A549 (cell line): Measurements from ENCODE around the gene ITIH4. TPM values are rescaled to one million over a fixed set of nuclear protein-coding genes. Genes with fewer than 3 reads are reported as not detected.
A peak's percentile ranks its signal among the peaks of the same experiment; 100 is the strongest.

ENCODE experiments used
- ATAC-seq, 2 experiments: fragments of 200-7000 bp in 1 of 2; fragments of >200 bp in 1 of 2; cut with Nextera tagmentation in 1 of 2; cut with Tn5 transposase in 1 of 2; 3 replicates each; pipeline versions ENCODE4 v1.8.0 to v1.9.1; 2018 to 2020; ENCODE audit warnings: mild to moderate bottlenecking in 1 of 2, moderate library complexity in 1 of 2
- CTCF ChIA-PET: fragments of 300-600 bp; sonication (Branson Sonifier 250); formaldehyde crosslinking; extraction: SDS; loops from one replicate; lab custom pipeline; 2021; ENCODE audit warnings: antibody characterized with exemption, inconsistent platforms; lab: Yijun Ruan, JAX
- POLR2A ChIA-PET: fragments of 350-600 bp; formaldehyde crosslinking; extraction: SDS; loops from one replicate; lab custom pipeline; 2021; ENCODE audit warnings: antibody characterized with exemption, inconsistent platforms; lab: Yijun Ruan, JAX
- DNase-seq, 2 experiments: peaks; one replicate each; pipeline versions ENCODE4 v3.0.0 to v3.0.0-alpha.2; 2011 to 2016; ENCODE audit warnings: low read depth in 1 of 2, low spot score in 1 of 2
- FAIRE-seq: peaks from 2 replicates; lab custom pipeline; 2011; peaks lifted over from hg19 to GRCh38; lab: Jason Lieb, UNC
- H3K27ac ChIP-seq, 2 experiments: fragments of >200 bp; sonication (Bioruptor Twin); formaldehyde crosslinking; 3 replicates each; pipeline ENCODE4 v1.5.1; 2016 to 2017
- H3K4me1 ChIP-seq: fragments of >200 bp; sonication (Bioruptor Twin); formaldehyde crosslinking; 3 replicates; pipeline ENCODE4 v1.6.1; 2016
- H3K4me2 ChIP-seq: fragments of >200 bp; sonication (Bioruptor Twin); formaldehyde crosslinking; 3 replicates; pipeline ENCODE4 v1.6.1; 2016
- H3K4me3 ChIP-seq: fragments of >200 bp; sonication (Bioruptor Twin); formaldehyde crosslinking; 3 replicates; pipeline ENCODE4 v1.5.1; 2016
- H3K9me3 ChIP-seq: fragments of >200 bp; sonication (Bioruptor Twin); formaldehyde crosslinking; 3 replicates; pipeline ENCODE4 v1.6.1; 2016
- BHLHE40 ChIP-seq: IDR thresholded peaks from 2 replicates; pipeline ENCODE4 v1.6.1; 2012; ENCODE audit warnings: low read depth, low read length, inconsistent platforms
- CBX2 ChIP-seq: fragments of 200-600 bp; sonication (generic); IDR thresholded peaks from 2 replicates; pipeline ENCODE4 v1.6.1; 2016; ENCODE audit warnings: low read depth, mild to moderate bottlenecking, borderline replicate concordance
- CHD2 ChIP-seq: fragments of 150-350 bp; IDR thresholded peaks from 2 replicates; pipeline ENCODE4 v1.6.1; 2014; ENCODE audit warnings: low read length; ENCODE audit not compliant: partially characterized antibody
- E2F6 ChIP-seq: IDR thresholded peaks from 2 replicates; pipeline ENCODE4 v1.6.1; 2012; ENCODE audit warnings: low read depth, borderline replicate concordance
- FOSB ChIP-seq: fragments of 250-450 bp; sonication (Bioruptor Pico); IDR thresholded peaks from 2 replicates; pipeline ENCODE4 v1.5.0; 2020; ENCODE audit warnings: mild to moderate bottlenecking, moderate library complexity
- HDAC2 ChIP-seq: fragments of 200-600 bp; sonication (generic); IDR thresholded peaks from 2 replicates; pipeline ENCODE4 v1.6.1; 2016
- HOXA7 ChIP-seq: fragments of 250-450 bp; sonication (Bioruptor Pico); IDR thresholded peaks from 2 replicates; pipeline ENCODE4 v1.5.0; 2020; ENCODE audit warnings: mild to moderate bottlenecking, moderate library complexity
- HOXB5 ChIP-seq: fragments of 250-450 bp; sonication (Bioruptor Pico); IDR thresholded peaks from 2 replicates; pipeline ENCODE4 v1.5.0; 2020; ENCODE audit warnings: mild to moderate bottlenecking, moderate library complexity
- KDM1A ChIP-seq: fragments of 200-600 bp; sonication (generic); IDR thresholded peaks from 2 replicates; pipeline ENCODE4 v1.6.1; 2016; ENCODE audit warnings: low read depth, mild to moderate bottlenecking
- MAX ChIP-seq: IDR thresholded peaks from 2 replicates; pipeline ENCODE4 v1.6.1; 2012
- MAZ ChIP-seq: fragments of 150-350 bp; IDR thresholded peaks from 2 replicates; pipeline ENCODE4 v1.6.1; 2014; ENCODE audit warnings: antibody characterized with exemption, low read depth, low read length, borderline replicate concordance
- MYC ChIP-seq: IDR thresholded peaks from 2 replicates; pipeline ENCODE4 v1.6.1; 2012; ENCODE audit warnings: mild to moderate bottlenecking, inconsistent platforms, low read length, improper control_type of control experiment, borderline replicate concordance
- NFE2L2 ChIP-seq: fragments of 150-350 bp; conservative IDR thresholded peaks from 2 replicates; pipeline ENCODE4 v1.6.1; 2014; ENCODE audit warnings: low read length
- POLR2A ChIP-seq: IDR thresholded peaks from 2 replicates; pipeline ENCODE4 v1.6.1; 2012; ENCODE audit warnings: mild to moderate bottlenecking, low read length
- RARB ChIP-seq: fragments of 250-450 bp; sonication (Bioruptor Pico); IDR thresholded peaks from 2 replicates; pipeline ENCODE4 v1.8.0; 2021; ENCODE audit warnings: mild to moderate bottlenecking, moderate library complexity
- REST ChIP-seq: fragments of 200-600 bp; sonication (generic); IDR thresholded peaks from 2 replicates; pipeline ENCODE4 v1.6.1; 2016; ENCODE audit warnings: antibody characterized with exemption, mild to moderate bottlenecking, moderate library complexity
- SMC3 ChIP-seq: fragments of >200 bp; sonication (Bioruptor Twin); formaldehyde crosslinking; IDR thresholded peaks from 3 replicates; pipeline ENCODE4 v1.6.1; 2018; ENCODE audit warnings: inconsistent platforms
- ZC3H11A ChIP-seq: fragments of 450-650 bp; IDR thresholded peaks from 2 replicates; pipeline ENCODE4 v1.6.1; 2014; ENCODE audit warnings: antibody characterized with exemption, mild to moderate bottlenecking
- ZFP36 ChIP-seq: fragments of 450-650 bp; IDR thresholded peaks from 2 replicates; pipeline ENCODE4 v1.6.1; 2014; ENCODE audit warnings: borderline replicate concordance; ENCODE audit not compliant: partially characterized antibody
- ZSCAN20 ChIP-seq: fragments of 250-450 bp; sonication (Bioruptor Pico); IDR thresholded peaks from 2 replicates; pipeline ENCODE4 v1.8.0; 2022; ENCODE audit warnings: mild to moderate bottlenecking, moderate library complexity
- WGBS: methylation state at CpG from one replicate; pipeline ENCODE4 v1.1.6; 2017; ENCODE audit errors: missing lambda C conversion rate; 5-methylcytosine and 5-hydroxymethylcytosine counted together
- polyA plus RNA-seq, 4 experiments: library from polyadenylated mRNA; depleted of rRNA in 3 of 4; stranded (reverse); fragments of >200 nt; fragmentation: RNase III in 1 of 4; extraction: RNeasy Plus Mini Kit Qiagen cat#74134 plus additional on column Dnase treatment in 1 of 4; gene quantifications; 2 replicates in 3 of 4; 3 replicates in 1 of 4; pipeline ENCODE4 v1.2.3, GENCODE V29; 2011 to 2017
- TF ChIP-seq, protein P1 (sequence below): fragments of 250-450 bp; sonication (Bioruptor Pico); IDR thresholded peaks from 2 replicates; pipeline ENCODE4 v1.5.0; 2020; ENCODE audit warnings: low read depth, mild to moderate bottlenecking, moderate library complexity
- TF ChIP-seq, protein P2 (sequence below): IDR thresholded peaks from 2 replicates; pipeline ENCODE4 v1.6.1; 2012

The ITIH4 gene
- polyA plus RNA-seq, 2 of the 4 experiments (the other 2 are of a cell fraction): 0.88 to 0.89 TPM

DNA sequence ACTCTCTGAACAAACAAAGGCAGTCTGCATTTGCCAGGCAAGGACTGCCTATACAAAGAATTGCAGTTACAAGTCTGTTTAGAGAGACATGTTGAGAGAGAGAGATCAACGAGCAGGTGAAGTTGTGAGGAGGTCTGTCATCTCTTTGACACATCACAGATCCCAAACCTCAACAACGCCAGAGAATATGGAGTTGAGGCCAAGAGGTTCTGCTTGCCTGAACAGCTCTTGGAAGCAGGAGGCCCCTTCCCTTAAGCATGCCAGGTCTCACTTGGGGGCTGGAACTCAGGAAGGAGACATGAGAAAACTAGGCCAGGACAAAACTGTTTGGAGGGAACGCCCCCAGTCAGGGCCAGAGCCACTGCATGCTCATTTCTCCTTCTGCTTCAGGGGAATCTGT, 26.7 kb upstream of the ITIH4 start:
- FAIRE-seq (no peak), DNase-seq (no peak), ATAC-seq (no peak)
- no peak overlapping the region for H3K4me3 ChIP-seq
- WGBS: 76% methylated on average over 3 of the region's 3 CpGs
- no peaks in the 10 kb centered on the region for H3K9me3 ChIP-seq
- H3K4me1 ChIP-seq: no peaks in the 10 kb centered on the region
- ChIA-PET CTCF (interaction anchor here (1.1 kb wide), 1 partner anchor 215 kb away, joined by 3 read pairs; no protein-coding TSS in a partner anchor), POLR2A (no interaction called here)
- H3K27ac ChIP-seq: no peak overlapping the region
- H3K4me2 ChIP-seq: no peak overlapping the region
- TF ChIP-seq ZFP36: no peak
- TF ChIP-seq POLR2A: no peak
- TF ChIP-seq ZSCAN20: no peak
- TF ChIP-seq CHD2: no peak
- TF ChIP-seq NFE2L2: no peak
- TF ChIP-seq HDAC2: no peak
- TF ChIP-seq E2F6: no peak
- TF ChIP-seq, protein P1, sequence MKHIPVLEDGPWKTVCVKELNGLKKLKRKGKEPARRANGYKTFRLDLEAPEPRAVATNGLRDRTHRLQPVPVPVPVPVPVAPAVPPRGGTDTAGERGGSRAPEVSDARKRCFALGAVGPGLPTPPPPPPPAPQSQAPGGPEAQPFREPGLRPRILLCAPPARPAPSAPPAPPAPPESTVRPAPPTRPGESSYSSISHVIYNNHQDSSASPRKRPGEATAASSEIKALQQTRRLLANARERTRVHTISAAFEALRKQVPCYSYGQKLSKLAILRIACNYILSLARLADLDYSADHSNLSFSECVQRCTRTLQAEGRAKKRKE (CRISPR knock-in tag): no peak
- no peak for TF ChIP-seq HOXB5 (CRISPR knock-in tag)
- no peak for TF ChIP-seq BHLHE40
- no peak for TF ChIP-seq CBX2
- no peak for TF ChIP-seq MAZ
- TF ChIP-seq RARB (CRISPR knock-in tag): no peak
- TF ChIP-seq, protein P2, sequence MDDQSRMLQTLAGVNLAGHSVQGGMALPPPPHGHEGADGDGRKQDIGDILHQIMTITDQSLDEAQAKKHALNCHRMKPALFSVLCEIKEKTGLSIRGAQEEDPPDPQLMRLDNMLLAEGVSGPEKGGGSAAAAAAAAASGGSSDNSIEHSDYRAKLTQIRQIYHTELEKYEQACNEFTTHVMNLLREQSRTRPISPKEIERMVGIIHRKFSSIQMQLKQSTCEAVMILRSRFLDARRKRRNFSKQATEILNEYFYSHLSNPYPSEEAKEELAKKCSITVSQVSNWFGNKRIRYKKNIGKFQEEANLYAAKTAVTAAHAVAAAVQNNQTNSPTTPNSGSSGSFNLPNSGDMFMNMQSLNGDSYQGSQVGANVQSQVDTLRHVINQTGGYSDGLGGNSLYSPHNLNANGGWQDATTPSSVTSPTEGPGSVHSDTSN: no peak
- no peak for TF ChIP-seq MAX
- TF ChIP-seq ZC3H11A: no peak

GRCh38 chr3:52856666-52857065, 26.2 kb upstream of the ITIH4 start:
- POLR2A ChIA-PET: no interaction called here
- H3K27ac ChIP-seq: no peak overlapping the region
- 95% methylated on average over 5 of the region's 5 CpGs for WGBS
- DNase-seq: no peak
- no peak overlapping the region for H3K4me3 ChIP-seq
- FAIRE-seq: no peak
- TF ChIP-seq CHD2 (no peak), ZSCAN20 (no peak), MAZ (no peak), ZFP36 (no peak), SMC3 (no peak)
- CTCF ChIA-PET: interaction anchor here (1.0 to 1.1 kb wide), 2 partner anchors 18 to 215 kb away, joined by 3 to 4 read pairs; no protein-coding TSS in a partner anchor
- no peaks in the 10 kb centered on the region for H3K9me3 ChIP-seq
- H3K4me1 ChIP-seq: no peaks in the 10 kb centered on the region
- ATAC-seq: no peak
- no peak overlapping the region for H3K4me2 ChIP-seq

DNA sequence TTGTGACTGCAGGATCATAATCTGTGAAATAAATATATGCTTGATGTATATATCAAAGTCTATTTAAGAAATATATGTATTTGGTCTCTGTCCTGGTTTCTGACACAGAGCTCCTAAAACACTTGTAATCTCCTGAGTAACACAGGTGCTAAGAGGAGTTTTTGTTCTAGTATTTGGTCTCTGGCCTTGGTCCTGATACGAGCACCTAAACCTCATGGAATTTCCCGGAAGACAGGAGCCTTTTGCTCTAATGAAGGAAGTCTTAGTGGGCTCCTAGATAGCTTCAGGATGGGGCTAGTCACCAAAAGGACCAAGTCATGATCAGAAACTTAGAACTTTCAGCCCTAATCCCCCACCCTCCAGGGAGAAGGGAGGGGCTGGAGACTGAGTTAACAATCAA, 23.5 kb upstream of the ITIH4 start:
- ChIA-PET CTCF (interaction anchor here (1.2 to 4.4 kb wide), 4 partner anchors 13 to 342 kb away, joined by 3 to 31 read pairs (median 6); no protein-coding TSS in a partner anchor), POLR2A (no interaction called here)
- ATAC-seq (no peak), DNase-seq (no peak), FAIRE-seq (no peak)
- H3K4me1 ChIP-seq: no peaks in the 10 kb centered on the region
- 83% methylated on average over 2 of the region's 2 CpGs for WGBS
- no peak for TF ChIP-seq MYC
- no peak for TF ChIP-seq ZC3H11A
- TF ChIP-seq REST: peak; percentile 76
- no peak for TF ChIP-seq HOXA7 (CRISPR knock-in tag)
- TF ChIP-seq FOSB: no peak
- no peak for TF ChIP-seq KDM1A
- TF ChIP-seq SMC3: no peak
- TF ChIP-seq MAX: no peak
- TF ChIP-seq, all 56 proteins: peak for 1
- Histone ChIP-seq H3K9me3 (no peaks in the 10 kb centered on the region), H3K27ac (no peak overlapping the region), H3K4me2 (no peak overlapping the region), H3K4me3 (no peak overlapping the region)
